HG03196 (cell line): ENCODE data around the gene RIBC2.

ENCODE experiments used
- ATAC-seq: cut with Tn5 transposase; IDR thresholded peaks from one replicate; pipeline ENCODE4 v1.9.1; 2021; ENCODE audit not compliant: unreplicated experiment

RIBC2 gene

GRCh38 chr22:45470871-45471270, 57.4 kb downstream of the RIBC2 start:
- ATAC-seq = no peak

DNA sequence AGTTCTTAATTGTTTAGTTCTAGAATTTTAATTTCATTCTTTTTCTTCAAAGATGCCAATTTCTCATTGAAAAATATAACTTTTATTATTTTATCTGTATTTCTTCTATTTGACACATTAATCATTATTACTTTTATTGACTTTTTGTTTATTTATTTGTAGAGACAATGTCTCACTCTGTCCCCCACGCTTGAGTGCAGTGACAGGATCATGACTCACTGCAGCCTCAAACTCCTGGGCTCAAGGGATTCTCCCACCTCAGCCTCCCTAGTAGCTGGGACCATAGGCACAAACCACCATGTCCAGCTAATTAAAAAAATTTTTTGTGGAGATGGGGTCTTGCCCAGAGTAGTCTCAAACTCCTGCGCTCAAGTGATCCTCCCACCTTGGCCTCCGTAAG, 58.9 kb downstream of the RIBC2 start:
- ATAC-seq = no peak

DNA sequence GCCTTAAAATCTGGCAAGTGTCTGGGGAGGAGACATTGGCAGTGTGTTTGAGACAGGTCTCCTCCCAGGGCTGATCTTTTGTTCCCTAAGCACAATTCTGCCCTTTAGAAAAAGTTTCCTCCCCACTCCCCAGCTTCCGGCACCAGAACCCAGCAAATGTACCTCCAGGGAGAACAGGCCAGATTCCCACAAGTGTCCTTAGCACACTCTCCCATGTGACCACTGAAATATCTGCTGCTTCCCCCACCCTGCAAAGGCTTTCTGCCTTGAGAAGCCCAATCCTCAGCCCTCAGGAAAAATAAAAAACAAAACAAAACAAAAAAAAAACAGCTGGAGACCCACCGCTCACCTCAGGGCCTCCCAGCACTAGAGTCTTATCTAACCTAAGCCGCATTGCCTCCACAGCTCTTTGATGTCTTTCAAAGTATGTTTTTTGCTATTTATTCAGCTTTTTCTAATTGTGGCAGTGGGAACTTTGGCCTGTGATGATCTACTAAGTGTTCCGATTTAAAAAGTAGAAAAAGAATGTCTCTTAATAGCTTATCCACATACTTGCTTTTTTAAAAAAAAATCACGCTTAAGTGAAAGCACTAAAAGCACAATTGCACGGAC, 60.2 kb downstream of the RIBC2 start:
- no peak for ATAC-seq

DNA sequence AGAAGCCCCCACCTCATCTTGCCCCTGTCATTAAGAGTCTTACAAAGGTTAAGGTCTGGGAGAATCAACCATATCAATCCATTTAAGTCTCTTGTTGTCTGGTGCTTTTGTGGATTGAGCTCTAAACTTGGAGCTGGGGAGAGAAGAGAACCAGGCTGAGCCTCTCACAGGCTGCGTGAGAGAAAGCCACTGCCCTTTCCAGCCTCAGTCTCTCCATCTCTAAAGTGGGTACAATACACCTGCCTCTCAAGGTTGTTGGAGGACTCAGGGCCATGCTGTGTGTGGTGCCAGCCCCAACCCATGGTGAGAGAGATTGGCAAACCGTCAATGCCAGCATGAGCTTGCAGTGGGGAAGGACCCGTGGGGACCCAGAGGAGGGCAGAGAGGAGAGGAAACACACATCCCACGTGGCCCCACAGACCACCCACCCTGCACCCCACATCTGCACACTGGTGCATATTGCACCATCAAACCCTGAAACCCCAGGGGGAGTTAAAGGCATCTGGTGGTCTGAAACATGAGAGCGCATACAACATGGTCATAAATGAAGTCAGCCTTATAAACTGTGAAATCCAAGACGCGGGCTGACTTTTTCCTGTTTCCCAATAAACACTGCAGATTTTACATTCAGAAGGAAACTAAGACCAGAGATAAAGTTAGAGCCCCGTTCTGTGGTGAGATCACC, 61.7 kb downstream of the RIBC2 start:
- ATAC-seq = no peak

GRCh38 chr22:45475851-45476514, 62.5 kb downstream of the RIBC2 start:
- ATAC-seq = no peak

- ATAC-seq = no peak
Observed at GRCh38 chr22:45476814-45477213, 63.3 kb downstream of the RIBC2 start.

GRCh38 chr22:45477366-45478107, 64.0 kb downstream of the RIBC2 start:
- no peak for ATAC-seq

DNA sequence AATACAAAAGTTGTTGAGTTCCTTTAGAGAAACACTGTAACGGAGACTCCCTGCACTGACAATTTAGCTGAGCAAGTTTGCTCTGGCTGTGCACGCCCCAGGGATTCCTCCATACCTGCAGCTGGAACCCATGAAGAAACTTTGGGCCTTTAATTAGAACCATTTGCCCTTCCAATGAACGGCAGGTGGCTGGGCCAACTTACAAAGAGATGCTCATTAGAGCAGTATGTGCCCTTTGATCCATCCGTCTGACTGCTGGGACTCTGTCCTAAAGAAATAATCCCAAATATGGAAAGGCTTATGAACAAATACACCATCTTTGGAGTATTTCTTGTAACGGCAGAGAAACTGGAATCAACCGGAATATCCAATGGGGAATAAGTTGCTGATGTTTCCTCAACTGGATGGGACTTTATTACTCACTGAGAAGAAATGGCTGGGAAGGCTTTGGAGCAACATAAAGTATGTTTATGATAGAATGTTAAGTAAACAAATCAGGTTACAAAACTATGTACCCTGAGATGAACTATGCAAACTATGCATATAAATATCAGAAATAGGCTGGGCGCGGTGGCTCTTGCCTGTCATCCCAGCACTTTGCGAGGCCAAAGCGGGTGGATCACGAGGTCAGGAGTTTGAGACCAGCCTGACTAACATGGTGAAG, 64.7 kb downstream of the RIBC2 start:
- no peak for ATAC-seq

DNA sequence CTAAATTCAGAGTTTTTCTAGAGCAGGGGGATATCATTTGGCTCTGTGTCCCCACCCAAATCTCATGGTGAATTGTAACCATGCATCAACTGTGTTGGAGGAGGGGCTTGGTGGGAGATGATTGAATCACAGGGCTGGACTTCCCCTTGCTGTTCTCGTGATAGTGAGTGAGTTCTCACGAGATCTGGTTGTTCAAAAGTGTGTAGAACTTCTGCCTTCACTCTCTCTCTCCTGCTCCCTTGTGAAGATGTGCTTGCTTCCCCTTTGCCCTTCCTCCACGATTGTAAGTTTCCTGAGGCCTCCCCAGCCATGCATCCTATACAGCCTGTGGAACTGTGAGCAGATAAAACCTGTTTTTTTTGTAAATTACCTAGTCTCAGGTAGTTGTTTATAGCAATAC, 67.2 kb downstream of the RIBC2 start:
- ATAC-seq = no peak

GRCh38 chr22:45481661-45482060, 68.2 kb downstream of the RIBC2 start:
- ATAC-seq = no peak
